GM12878 (cell line): Measurements from ENCODE around the gene CES3. TPM values are rescaled to one million over a fixed set of nuclear protein-coding genes. Genes with fewer than 3 reads are reported as not detected.

Experiments used
- ATAC-seq: fragments of 200-7000 bp; cut with Tn5 transposase; 3 replicates; pipeline ENCODE4 v1.9.1; 2020; ENCODE audit warnings: mild to moderate bottlenecking, moderate library complexity
- BruUV-seq: library from RNA; stranded (reverse); fragments of 400-500 nt; replicated peaks from 2 replicates; lab custom pipeline; 2021; lab: Mats Ljungman, UMichigan
- CTCF ChIA-PET: fragments of 300-600 bp; sonication (Branson Sonifier 250); formaldehyde crosslinking; extraction: SDS; loops from one replicate; lab custom pipeline; 2021; ENCODE audit warnings: inconsistent platforms; lab: Yijun Ruan, JAX
- POLR2A ChIA-PET: fragments of 350-600 bp; formaldehyde crosslinking; extraction: SDS; loops from one replicate; lab custom pipeline; 2021; ENCODE audit warnings: inconsistent platforms; lab: Charles Lee
- RAD21 ChIA-PET: fragments of 300-600 bp; sonication (Branson Sonifier 250); formaldehyde crosslinking; loops from one replicate; lab custom pipeline; 2023; ENCODE audit warnings: antibody characterized with exemption; ENCODE audit not compliant: unreplicated experiment; lab: Charles Lee
- SMC1A ChIA-PET: fragments of 300-600 bp; sonication (Branson Sonifier 250); formaldehyde crosslinking; loops from one replicate; lab custom pipeline; 2023; ENCODE audit not compliant: unreplicated experiment, uncharacterized antibody; lab: Charles Lee
- DNase-seq: peaks from one replicate; pipeline ENCODE4 v3.0.0-alpha.2; 2011; ENCODE audit warnings: low read depth, low spot score
- FAIRE-seq: peaks from 3 replicates; lab custom pipeline; 2011; peaks lifted over from hg19 to GRCh38; lab: Jason Lieb, UNC
- H2AFZ ChIP-seq: 2 replicates; pipeline ENCODE4 v1.6.0; 2011; ENCODE audit warnings: low read depth, low read length, control low read depth; ENCODE audit not compliant: control insufficient read depth
- H3K27ac ChIP-seq: 2 replicates; pipeline ENCODE4 v1.5.1; 2011; ENCODE audit warnings: control low read depth; ENCODE audit not compliant: control insufficient read depth, insufficient read depth
- H3K27me3 ChIP-seq, 2 experiments: replicated peaks in 1 of 2; 2 replicates each; pipeline versions ENCODE4 v1.6.0 to v1.6.1; 2011; ENCODE audit warnings: low read length in 1 of 2; ENCODE audit not compliant: control insufficient read depth in 2 of 2, insufficient read depth in 2 of 2
- H3K36me3 ChIP-seq, 2 experiments: 2 replicates each; pipeline ENCODE4 v1.5.1; 2011; ENCODE audit warnings: low read length in 1 of 2; ENCODE audit not compliant: control insufficient read depth in 2 of 2, insufficient read depth in 2 of 2
- H3K4me1 ChIP-seq: 2 replicates; pipeline ENCODE4 v1.6.1; 2011; ENCODE audit warnings: mild to moderate bottlenecking, low read length, moderate library complexity, mixed read lengths; ENCODE audit not compliant: control insufficient read depth, insufficient read depth
- H3K4me2 ChIP-seq: 2 replicates; pipeline ENCODE4 v1.6.0; 2011; ENCODE audit warnings: control low read depth; ENCODE audit not compliant: control insufficient read depth, insufficient read depth
- H3K4me3 ChIP-seq: fragments of 200-600 bp; sonication (generic); 2 replicates; pipeline ENCODE4 v1.5.1; 2016
- H3K79me2 ChIP-seq: 2 replicates; pipeline ENCODE4 v1.6.0; 2011; ENCODE audit warnings: low read length; ENCODE audit not compliant: control insufficient read depth, insufficient read depth
- H3K9ac ChIP-seq: 2 replicates; pipeline ENCODE4 v1.8.0; 2011; ENCODE audit warnings: low read length, control low read depth, mixed read lengths; ENCODE audit not compliant: control insufficient read depth, insufficient read depth
- H3K9me3 ChIP-seq: replicated peaks from 3 replicates; pipeline ENCODE4 v1.5.1; 2011; ENCODE audit warnings: mild to moderate bottlenecking, low read length; ENCODE audit not compliant: control insufficient read depth, insufficient read depth
- H4K20me1 ChIP-seq: 2 replicates; pipeline ENCODE4 v1.6.0; 2011; ENCODE audit not compliant: control insufficient read depth, insufficient read depth
- REST ChIP-seq: IDR thresholded peaks from 2 replicates; pipeline ENCODE4 v1.6.1; 2012; ENCODE audit warnings: mild to moderate bottlenecking, low read depth, low read length
- ZBTB4 ChIP-seq: fragments of 450-650 bp; formaldehyde crosslinking; IDR thresholded peaks from 2 replicates; pipeline ENCODE4 v1.4.0; 2022; ENCODE audit warnings: mild to moderate bottlenecking, moderate library complexity
- WGBS: methylation state at CpG from one replicate; pipeline ENCODE4 v1.1.6; 2016; ENCODE audit warnings: low lambda C conversion rate; ENCODE audit not compliant: insufficient replicate concordance, insufficient coverage; ENCODE audit errors: missing lambda C conversion rate; 5-methylcytosine and 5-hydroxymethylcytosine counted together
- in situ Hi-C: fragments of 300-500 bp; cut with MboI; formaldehyde crosslinking; loops from 9 replicates; pipeline ENCODE4 v1.14.3; 2018; ENCODE audit warnings: mixed read lengths
- intact Hi-C: fragments of 100-400 bp; cut with micrococcal nuclease; formaldehyde crosslinking; loops from one replicate; pipeline ENCODE4 v1.14.2; 2022; ENCODE audit not compliant: unreplicated experiment
- polyA plus RNA-seq, 11 experiments: library from polyadenylated mRNA; depleted of rRNA in 4 of 11; unstranded in 6 of 11; stranded (reverse) in 5 of 11; fragments of >200 nt; fragmentation: Nextera tagmentation in 4 of 11; fragmentation: Illumina TruSeq in 1 of 11; extraction: Ambion mirVana in 4 of 11; extraction: Trizol in 1 of 11; gene quantifications; 1 replicate in 1 of 11; 2 replicates in 10 of 11; pipeline versions ENCODE4 v1.2.1 to v1.2.3, GENCODE V29; 2011 to 2016; ENCODE audit warnings: inconsistent platforms in 2 of 11, missing spikeins in 2 of 11, low read depth in 1 of 11
- total RNA-seq, 4 experiments: library from RNA; depleted of rRNA in 3 of 4; stranded (reverse); fragments of >200 nt in 3 of 4; fragmentation: Illumina TruSeq in 1 of 4; extraction: Trizol in 1 of 4; gene quantifications; 2 replicates each; pipeline versions ENCODE4 v1.2.1 to v1.2.3, GENCODE V29; 2013 to 2021

CES3 gene
- total and polyA plus RNA-seq, 10 of the 15 experiments (the other 5 are each of a cell fraction or from before 2014, with no cell fraction given), result 0.09 to 3.1 (median 0.76) TPM

GRCh38 chr16:66913081-66913480, 48.0 kb upstream of the CES3 start:
- no peak for FAIRE-seq
- POLR2A ChIA-PET, result no interaction called here

More at GRCh38 chr16:66913081-66913480, 48.0 kb upstream of the CES3 start:
- no peak overlapping the region for H2AFZ ChIP-seq
- ChIA-PET RAD21 (no interaction called here), SMC1A (no interaction called here), CTCF (interaction anchor here (1.3 kb wide), 1 partner anchor 45 kb away, joined by 4 read pairs; no protein-coding TSS in a partner anchor)
- BruUV-seq, result no TSS peak
- DNase-seq (no peak), ATAC-seq (no peak)
- WGBS, result 37% methylated on average over 10 of the region's 10 CpGs
- no peak overlapping the region for H3K27ac ChIP-seq
- no peaks in the 10 kb centered on the region for H3K79me2 ChIP-seq
- H3K9ac ChIP-seq, result no peak overlapping the region
- in situ Hi-C loops (no loop called here), intact Hi-C loops (no loop called here)
- H3K4me1 ChIP-seq, result no peaks in the 10 kb centered on the region
- no peaks in the 10 kb centered on the region for H3K36me3 ChIP-seq
- TF ChIP-seq REST (peak; percentile 48; the same call in 1 of the 2 replicates), ZBTB4 (CRISPR knock-in tag) (no peak)
- no peaks in the 10 kb centered on the region; a peak in 2 of 4 replicates for H3K27me3 ChIP-seq
- H3K9me3 ChIP-seq, result no peaks in the 10 kb centered on the region
- H3K4me3 ChIP-seq, result no peak overlapping the region
- no peaks in the 10 kb centered on the region for H4K20me1 ChIP-seq
- no peak overlapping the region for H3K4me2 ChIP-seq
